Mucosa of stomach (tissue), 1 donor: ENCODE data around the gene MYO1E.
"Not testable (repeated sequence)": the region's sequence is repeated elsewhere in the genome, so short reads cannot be mapped to it uniquely, and the experiment has no call there.

Experiments
- H3K27me3 ChIP-seq: one replicate; pipeline ENCODE4 v1.7.0; 2013; ENCODE audit warnings: mild to moderate bottlenecking, low read length; ENCODE audit not compliant: control insufficient read depth, insufficient read depth
- H3K36me3 ChIP-seq: one replicate; pipeline ENCODE4 v1.7.0; 2013; ENCODE audit warnings: low read length; ENCODE audit not compliant: control insufficient read depth, insufficient read depth
- H3K4me1 ChIP-seq: one replicate; pipeline ENCODE4 v1.7.0; 2013; ENCODE audit warnings: mild to moderate bottlenecking, low read length; ENCODE audit not compliant: control insufficient read depth, insufficient read depth
- H3K4me3 ChIP-seq: one replicate; pipeline ENCODE4 v1.7.0; 2013; ENCODE audit warnings: low read length
- H3K9ac ChIP-seq: one replicate; pipeline ENCODE4 v1.7.0; 2013; ENCODE audit warnings: mild to moderate bottlenecking, low read length, moderate library complexity
- H3K9me3 ChIP-seq: one replicate; pipeline ENCODE4 v1.7.0; 2013; ENCODE audit warnings: mild to moderate bottlenecking, low read length, moderate library complexity; ENCODE audit not compliant: control insufficient read depth
- donor health status: Pancreatic carcinoma.

The MYO1E gene

GRCh38 chr15:59125683-59126082, 247.0 kb downstream of the MYO1E start:
- H3K4me3 ChIP-seq, H3K4me1 ChIP-seq, H3K27me3 ChIP-seq, H3K36me3 ChIP-seq, H3K9ac ChIP-seq, H3K9me3 ChIP-seq: not testable (repeated sequence)

- no peak overlapping the region for H3K4me3 ChIP-seq
- no peaks in the 10 kb centered on the region for H3K27me3 ChIP-seq
- H3K36me3 ChIP-seq, result no peaks in the 10 kb centered on the region
- no peak overlapping the region for H3K9ac ChIP-seq
- H3K4me1 ChIP-seq, result no peaks in the 10 kb centered on the region
- H3K9me3 ChIP-seq, result no peaks in the 10 kb centered on the region
Measured at GRCh38 chr15:59124261-59124660, 248.4 kb downstream of the MYO1E start.

DNA sequence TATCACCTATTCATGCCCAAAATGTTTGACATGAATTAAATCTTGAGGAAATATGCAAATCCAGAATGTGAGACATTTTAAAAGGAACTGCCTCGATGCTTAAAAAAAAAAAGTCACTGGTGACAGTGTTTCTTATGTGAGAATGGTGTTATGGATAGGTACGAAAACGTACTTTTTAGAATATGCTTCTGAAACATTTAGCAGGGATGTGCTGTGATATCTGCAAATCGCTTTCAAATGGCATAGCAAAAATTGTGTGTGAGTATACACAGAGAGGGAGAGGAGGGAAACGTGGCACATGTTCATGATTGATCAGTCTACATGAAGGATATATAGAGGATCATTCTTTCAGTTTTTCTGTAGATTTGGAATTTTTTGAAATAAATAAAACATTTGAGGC, 251.7 kb downstream of the MYO1E start:
- Histone ChIP-seq H3K9me3 (no peaks in the 10 kb centered on the region), H3K27me3 (no peaks in the 10 kb centered on the region), H3K36me3 (no peaks in the 10 kb centered on the region), H3K4me3 (no peak overlapping the region), H3K4me1 (no peaks in the 10 kb centered on the region), H3K9ac (no peak overlapping the region)

- Histone ChIP-seq H3K4me1 (peaks cover 8% of the 10 kb centered on the region), H3K36me3 (no peaks in the 10 kb centered on the region), H3K27me3 (no peaks in the 10 kb centered on the region), H3K9ac (no peak overlapping the region), H3K4me3 (no peak overlapping the region), H3K9me3 (no peaks in the 10 kb centered on the region)
Measured at GRCh38 chr15:59119625-59120024, 253.0 kb downstream of the MYO1E start.

GRCh38 chr15:59116771-59117170, 255.9 kb downstream of the MYO1E start:
- Histone ChIP-seq H3K4me3 (no peak overlapping the region), H3K9me3 (no peaks in the 10 kb centered on the region), H3K27me3 (no peaks in the 10 kb centered on the region), H3K9ac (no peak overlapping the region), H3K36me3 (no peaks in the 10 kb centered on the region), H3K4me1 (peaks cover 8% of the 10 kb centered on the region)

DNA sequence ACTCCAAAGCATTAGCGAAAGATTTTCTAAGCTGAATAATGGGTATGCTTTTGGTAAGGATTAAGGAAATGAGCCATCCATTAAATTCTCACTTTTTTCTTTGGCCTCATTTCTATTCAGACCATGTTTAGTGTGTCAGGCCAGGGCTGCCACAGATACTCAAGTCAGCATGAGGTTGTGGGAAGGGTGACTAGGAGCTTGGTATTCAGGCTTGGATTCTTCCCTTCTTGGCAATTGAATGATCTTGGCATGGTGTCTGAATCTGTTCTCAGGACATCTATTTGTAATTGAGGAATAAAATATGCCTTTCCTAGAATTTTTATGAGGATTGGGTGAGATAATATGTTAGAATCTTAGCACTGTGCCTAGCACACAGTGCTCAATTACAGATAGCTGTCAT, 256.5 kb downstream of the MYO1E start:
- Histone ChIP-seq H3K4me1 (peaks cover 8% of the 10 kb centered on the region), H3K27me3 (no peaks in the 10 kb centered on the region), H3K9ac (no peak overlapping the region), H3K36me3 (no peaks in the 10 kb centered on the region), H3K4me3 (no peak overlapping the region), H3K9me3 (no peaks in the 10 kb centered on the region)

DNA sequence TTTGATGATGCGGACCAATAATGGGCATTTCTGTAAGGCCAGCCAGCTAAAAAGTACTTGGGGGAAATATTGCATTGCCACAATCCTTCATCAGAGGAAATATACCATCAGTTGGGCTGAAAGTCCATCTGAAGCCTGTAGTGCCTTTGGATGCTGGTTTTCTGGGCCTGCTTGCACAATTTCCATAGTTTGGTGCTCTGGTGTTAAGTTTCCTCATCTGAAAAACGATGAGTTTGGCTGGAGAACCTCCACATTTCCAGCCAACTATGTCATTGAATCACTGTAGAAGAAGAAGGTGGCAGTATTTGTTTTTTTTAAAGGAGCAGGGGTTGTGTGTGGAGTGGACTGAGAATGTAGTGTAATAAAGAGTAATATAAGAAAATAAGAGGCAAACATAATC, 257.6 kb downstream of the MYO1E start:
- no peaks in the 10 kb centered on the region for H3K36me3 ChIP-seq
- H3K4me3 ChIP-seq, result no peak overlapping the region
- H3K9ac ChIP-seq, result no peak overlapping the region
- no peaks in the 10 kb centered on the region for H3K9me3 ChIP-seq
- H3K4me1 ChIP-seq, result peaks cover 8% of the 10 kb centered on the region
- no peaks in the 10 kb centered on the region for H3K27me3 ChIP-seq

GRCh38 chr15:59111251-59111650, 261.4 kb downstream of the MYO1E start:
- no peak overlapping the region for H3K4me3 ChIP-seq
- no peaks in the 10 kb centered on the region for H3K36me3 ChIP-seq
- peaks cover 8% of the 10 kb centered on the region for H3K4me1 ChIP-seq
- H3K9me3 ChIP-seq, result no peaks in the 10 kb centered on the region
- no peaks in the 10 kb centered on the region for H3K27me3 ChIP-seq
- H3K9ac ChIP-seq, result no peak overlapping the region

GRCh38 chr15:59105854-59106253, 266.8 kb downstream of the MYO1E start:
- Histone ChIP-seq H3K9me3 (no peaks in the 10 kb centered on the region), H3K9ac (peak overlapping the region; percentile 86), H3K36me3 (no peaks in the 10 kb centered on the region), H3K27me3 (no peaks in the 10 kb centered on the region), H3K4me3 (peak overlapping the region; percentile 82), H3K4me1 (no peaks in the 10 kb centered on the region)

DNA sequence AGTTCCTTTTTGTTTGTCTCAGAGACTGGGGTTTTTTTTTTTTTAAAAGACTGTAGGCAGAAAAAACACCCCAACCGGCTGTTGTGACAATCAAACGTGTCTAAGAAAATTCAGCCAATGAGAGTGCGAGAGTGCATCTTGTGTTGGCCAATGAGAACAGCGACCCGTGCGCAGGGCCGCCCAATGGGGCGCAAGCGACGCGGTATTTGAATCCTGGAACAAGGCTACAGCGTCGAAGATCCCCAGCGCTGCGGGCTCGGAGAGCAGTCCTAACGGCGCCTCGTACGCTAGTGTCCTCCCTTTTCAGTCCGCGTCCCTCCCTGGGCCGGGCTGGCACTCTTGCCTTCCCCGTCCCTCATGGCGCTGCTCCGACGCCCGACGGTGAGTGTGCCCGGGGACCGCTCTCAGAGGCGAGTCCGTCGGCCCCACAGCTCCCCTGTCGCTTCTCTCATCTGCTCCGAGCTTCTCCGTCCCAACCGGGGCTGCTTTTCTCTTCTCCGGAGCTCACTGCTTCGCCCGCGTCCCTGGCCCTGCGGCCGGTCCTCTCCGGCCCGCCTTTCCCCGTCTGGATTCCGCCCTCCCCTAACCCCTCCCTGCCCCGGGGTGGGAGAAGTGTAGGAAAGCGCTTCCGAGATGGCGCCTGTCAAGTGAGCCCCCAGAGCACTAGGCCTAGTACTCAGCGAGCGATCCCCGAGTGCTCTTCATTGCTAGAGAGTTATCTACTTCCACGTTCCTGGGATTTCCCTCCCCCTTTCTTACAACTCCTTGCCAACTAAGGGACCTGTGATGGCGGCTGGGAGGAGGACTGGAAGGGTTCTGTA, 267.5 kb downstream of the MYO1E start, which contains the start of gene CCNB2:
Gene CCNB2, plus strand, starts transcription at position 235 of the 821 bp plus-strand sequence. Its CDS starts 123 bp downstream, at position 358.
- H3K36me3 ChIP-seq, result no peaks in the 10 kb centered on the region
- no peaks in the 10 kb centered on the region for H3K4me1 ChIP-seq
- peak within 1 kb of the TSS; percentile 86 for H3K9ac ChIP-seq
- H3K9me3 ChIP-seq, result no peaks in the 10 kb centered on the region
- H3K27me3 ChIP-seq, result no peaks in the 10 kb centered on the region
- peak within 1 kb of the TSS; percentile 82 for H3K4me3 ChIP-seq

- H3K36me3 ChIP-seq, result no peaks in the 10 kb centered on the region
- H3K9me3 ChIP-seq, result no peaks in the 10 kb centered on the region
- no peaks in the 10 kb centered on the region for H3K27me3 ChIP-seq
- peak overlapping the region; percentile 82 for H3K4me3 ChIP-seq
- H3K4me1 ChIP-seq, result no peaks in the 10 kb centered on the region
- peak overlapping the region; percentile 86 for H3K9ac ChIP-seq
Measured at GRCh38 chr15:59104602-59104911, 268.1 kb downstream of the MYO1E start.

DNA sequence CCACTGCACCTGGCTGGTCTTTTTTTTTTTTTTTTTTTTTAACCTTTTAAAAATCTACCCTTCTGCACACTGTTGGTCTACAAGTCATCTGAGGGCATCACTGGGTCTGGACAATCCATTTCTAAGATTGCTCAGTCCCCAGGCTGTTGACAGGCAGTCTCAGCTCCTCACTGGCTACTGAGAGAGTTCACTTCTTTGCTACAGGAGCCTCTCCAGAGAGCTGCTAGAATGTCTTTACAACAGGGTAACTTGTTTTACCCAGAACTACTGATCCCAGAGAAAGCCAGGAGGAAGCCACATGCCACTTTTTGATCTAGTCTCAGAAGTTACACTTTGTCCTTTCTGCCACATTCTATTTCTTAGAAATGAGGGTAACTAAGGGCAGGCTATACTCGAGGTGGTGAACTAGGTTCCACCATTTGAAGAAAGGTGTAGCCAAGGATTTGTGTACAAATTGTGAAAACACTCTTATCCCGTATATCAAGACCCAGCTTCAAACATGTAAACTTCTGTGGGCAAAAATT, 273.4 kb downstream of the MYO1E start:
- Histone ChIP-seq H3K4me1 (no peaks in the 10 kb centered on the region), H3K27me3 (no peaks in the 10 kb centered on the region), H3K4me3 (no peak overlapping the region), H3K9me3 (no peaks in the 10 kb centered on the region), H3K9ac (no peak overlapping the region), H3K36me3 (no peaks in the 10 kb centered on the region)
